ENCODE measurements around the gene NBAS.

The NBAS gene

GRCh38 chr2:15385184-15385583 is 175.9 kb downstream of the NBAS start:
- no peak for DNase-seq (ENCODE audit: low read depth in 2 of 2)
- H3K4me3 ChIP-seq (replicated peaks in 1 of 2; ENCODE audit: low read depth in 2 of 2, low read length in 2 of 2): no peak overlapping the region

GRCh38 chr2:15383695-15384350 is 177.3 kb downstream of the NBAS start:
- DNase-seq (ENCODE audit: low read depth in 2 of 2): peak in 1 of 2 donors; percentile 39
- TF ChIP-seq CTCF (IDR thresholded peaks at IDR 0.05; ENCODE audit: low read depth, low read length): no peak
- H3K4me3 ChIP-seq (replicated peaks in 1 of 2; ENCODE audit: low read depth in 2 of 2, low read length in 2 of 2): no peak overlapping the region

More at GRCh38 chr2:15385184-15385583, 175.9 kb downstream of the NBAS start:
- TF ChIP-seq CTCF (IDR thresholded peaks at IDR 0.05; ENCODE audit: low read depth, low read length): no peak

GRCh38 chr2:15378148-15378908 is 182.8 kb downstream of the NBAS start:
- no peak overlapping the region for H3K4me3 ChIP-seq (replicated peaks in 1 of 2; ENCODE audit: low read depth in 2 of 2, low read length in 2 of 2)
- no peak for DNase-seq (ENCODE audit: low read depth in 2 of 2)
- no peak for TF ChIP-seq CTCF (IDR thresholded peaks at IDR 0.05; ENCODE audit: low read depth, low read length)

GRCh38 chr2:15377202-15377601 is 183.9 kb downstream of the NBAS start:
- DNase-seq (ENCODE audit: low read depth in 2 of 2): no peak
- no peak overlapping the region for H3K4me3 ChIP-seq (replicated peaks in 1 of 2; ENCODE audit: low read depth in 2 of 2, low read length in 2 of 2)
- no peak for TF ChIP-seq CTCF (IDR thresholded peaks at IDR 0.05; ENCODE audit: low read depth, low read length)

GRCh38 chr2:15372019-15372418 is 189.1 kb downstream of the NBAS start:
- no peak for DNase-seq (ENCODE audit: low read depth in 2 of 2)
- no peak for TF ChIP-seq CTCF (IDR thresholded peaks at IDR 0.05; ENCODE audit: low read depth, low read length)
- H3K4me3 ChIP-seq (replicated peaks in 1 of 2; ENCODE audit: low read depth in 2 of 2, low read length in 2 of 2): no peak overlapping the region

- no peak overlapping the region for H3K4me3 ChIP-seq (replicated peaks in 1 of 2; ENCODE audit: low read depth in 2 of 2, low read length in 2 of 2)
- no peak for TF ChIP-seq CTCF (IDR thresholded peaks at IDR 0.05; ENCODE audit: low read depth, low read length)
- no peak for DNase-seq (ENCODE audit: low read depth in 2 of 2)
Measured at GRCh38 chr2:15369129-15369528, 192.0 kb downstream of the NBAS start.

Measured in cardiac fibroblast (primary cell).